ENCODE results near the gene ACOT12.

Gene ACOT12

DNA sequence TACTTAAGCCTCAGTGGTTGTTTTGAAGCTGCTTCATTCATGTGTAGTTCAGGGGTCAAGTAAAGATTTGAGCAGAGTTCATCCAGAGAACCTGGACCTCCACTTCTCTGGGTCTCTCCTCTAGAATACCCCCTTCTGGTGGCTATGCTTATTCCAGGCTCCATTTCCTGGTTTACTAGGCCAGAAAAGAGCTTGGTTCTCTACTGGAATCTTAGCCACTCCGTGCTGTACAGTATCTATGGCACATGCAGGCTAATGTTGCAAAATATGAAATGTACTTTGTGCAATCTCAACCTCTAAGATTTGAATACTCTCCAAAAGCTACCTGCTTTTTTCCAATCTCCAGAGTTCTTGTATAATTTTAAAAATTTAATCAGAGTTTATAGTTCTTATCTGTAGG lies 110.0 kb downstream of the ACOT12 start:
- DNase-seq, result no peak
